Lung (tissue), 12 donors: Measurements from ENCODE around the gene DCTD. TPM values are rescaled to one million over a fixed set of nuclear protein-coding genes. Genes with fewer than 3 reads are reported as not detected.

Source experiments
- ATAC-seq: fragments of 200-7000 bp; cut with Tn5 transposase; one replicate; pipeline ENCODE4 v1.9.1; 2020; ENCODE audit warnings: moderate number of reproducible peaks; ENCODE audit not compliant: insufficient read depth, low FRiP score
- DNase-seq, 3 donors: peaks; one replicate each; pipeline ENCODE4 v3.0.0-alpha.2; 2013 to 2017
- H3K27ac ChIP-seq, 2 donors: one replicate each; pipeline ENCODE4 v1.5.1; 2013; ENCODE audit warnings: mild to moderate bottlenecking in 2 of 2, moderate library complexity in 2 of 2, control low read depth in 1 of 2, inconsistent platforms in 1 of 2, low read depth in 1 of 2, low read length in 1 of 2
- H3K27me3 ChIP-seq, 3 donors: one replicate each; pipeline ENCODE4 v1.5.1; 2013; ENCODE audit warnings: low read length in 2 of 3; ENCODE audit not compliant: control insufficient read depth in 3 of 3, insufficient read depth in 3 of 3
- H3K36me3 ChIP-seq, 4 donors: one replicate each; pipeline ENCODE4 v1.5.1; 2013; ENCODE audit warnings: low read length in 4 of 4, mild to moderate bottlenecking in 1 of 4, moderate library complexity in 1 of 4; ENCODE audit not compliant: control insufficient read depth in 4 of 4, insufficient read depth in 4 of 4
- H3K4me1 ChIP-seq, 5 donors: one replicate each; pipeline ENCODE4 v1.5.1; 2013; ENCODE audit warnings: low read length in 5 of 5, mild to moderate bottlenecking in 2 of 5, moderate library complexity in 1 of 5; ENCODE audit not compliant: control insufficient read depth in 5 of 5, insufficient read depth in 5 of 5
- H3K4me3 ChIP-seq: one replicate; pipeline ENCODE4 v1.5.1; 2013; ENCODE audit warnings: mild to moderate bottlenecking, control low read depth, moderate library complexity
- H3K9ac ChIP-seq, 2 donors: one replicate each; pipeline ENCODE4 v1.5.1; 2013; ENCODE audit warnings: low read length in 2 of 2, control low read depth in 1 of 2; ENCODE audit not compliant: insufficient read depth in 1 of 2
- H3K9me3 ChIP-seq, 4 donors: one replicate each; pipeline ENCODE4 v1.5.1; 2013; ENCODE audit warnings: low read length in 3 of 4, mild to moderate bottlenecking in 1 of 4, moderate library complexity in 1 of 4; ENCODE audit not compliant: control insufficient read depth in 4 of 4, insufficient read depth in 3 of 4
- WGBS, 2 donors: extraction: QIAGEN DNeasy Blood & Tissue Kit; methylation state at CpG; one replicate each; pipeline ENCODE4 v1.1.7; 2013; 5-methylcytosine and 5-hydroxymethylcytosine counted together
- polyA plus RNA-seq, 2 donors: library from polyadenylated mRNA; stranded (reverse); fragments of 200-250 nt; gene quantifications; one replicate each; pipeline ENCODE4 v1.2.1, GENCODE V29; 2013
- total RNA-seq, 2 donors: library from RNA; depleted of rRNA in 1 of 2; stranded (reverse); fragments of >200 nt in 1 of 2; gene quantifications; one replicate each; pipeline ENCODE4 v1.2.1, GENCODE V29; 2014 to 2021
- TF ChIP-seq, protein P1 (sequence below): IDR thresholded peaks from 2 replicates; pipeline ENCODE4 v1.5.1; 2012; ENCODE audit warnings: mild to moderate bottlenecking; ENCODE audit errors: control extremely low read depth, extremely low read depth
- donor health status: control.
- donor health status: control.
- donor health status: Bipolar disorder and iron deficiency.
- donor health status: healthy.
- donor health status: DM: yes; HTN: yes; CAD: no.

DCTD gene
- total and polyA plus RNA-seq, 4 donors: 52.6 to 80.4 (median 68.3) TPM

- H3K4me1 ChIP-seq: peaks cover 0 to 15% (median 3%) of the 10 kb centered on the region in 5 donors
- WGBS, 2 donors: 74 to 83% methylated on average over 3 of the region's 3 CpGs
- no peak overlapping the region for H3K9ac ChIP-seq
- peak in 2 of 3 donors; percentile 76 to 89 for DNase-seq
- H3K36me3 ChIP-seq: peaks cover 8 to 21% (median 17%) of the 10 kb centered on the region in 4 donors
- TF ChIP-seq, protein P1, sequence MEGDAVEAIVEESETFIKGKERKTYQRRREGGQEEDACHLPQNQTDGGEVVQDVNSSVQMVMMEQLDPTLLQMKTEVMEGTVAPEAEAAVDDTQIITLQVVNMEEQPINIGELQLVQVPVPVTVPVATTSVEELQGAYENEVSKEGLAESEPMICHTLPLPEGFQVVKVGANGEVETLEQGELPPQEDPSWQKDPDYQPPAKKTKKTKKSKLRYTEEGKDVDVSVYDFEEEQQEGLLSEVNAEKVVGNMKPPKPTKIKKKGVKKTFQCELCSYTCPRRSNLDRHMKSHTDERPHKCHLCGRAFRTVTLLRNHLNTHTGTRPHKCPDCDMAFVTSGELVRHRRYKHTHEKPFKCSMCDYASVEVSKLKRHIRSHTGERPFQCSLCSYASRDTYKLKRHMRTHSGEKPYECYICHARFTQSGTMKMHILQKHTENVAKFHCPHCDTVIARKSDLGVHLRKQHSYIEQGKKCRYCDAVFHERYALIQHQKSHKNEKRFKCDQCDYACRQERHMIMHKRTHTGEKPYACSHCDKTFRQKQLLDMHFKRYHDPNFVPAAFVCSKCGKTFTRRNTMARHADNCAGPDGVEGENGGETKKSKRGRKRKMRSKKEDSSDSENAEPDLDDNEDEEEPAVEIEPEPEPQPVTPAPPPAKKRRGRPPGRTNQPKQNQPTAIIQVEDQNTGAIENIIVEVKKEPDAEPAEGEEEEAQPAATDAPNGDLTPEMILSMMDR: no peak
- ATAC-seq: no peak
- no peaks in the 10 kb centered on the region for H3K27me3 ChIP-seq
- H3K27ac ChIP-seq: no peak overlapping the region
- H3K9me3 ChIP-seq: peaks cover 0 to 7% (median 1%) of the 10 kb centered on the region in 4 donors
- no peak overlapping the region for H3K4me3 ChIP-seq
These were observed 31.5 kb downstream of the DCTD start for GRCh38 chr4:182885738-182886077.

GRCh38 chr4:182885022-182885737 is 32.0 kb downstream of the DCTD start:
- peaks cover 0 to 7% (median 1%) of the 10 kb centered on the region in 4 donors for H3K9me3 ChIP-seq
- H3K4me1 ChIP-seq: peaks cover 3 to 21% (median 5%) of the 10 kb centered on the region in 5 donors
- no peak overlapping the region for H3K27ac ChIP-seq
- H3K9ac ChIP-seq: no peak overlapping the region
- no peak for DNase-seq
- H3K4me3 ChIP-seq: no peak overlapping the region
- no peak for ATAC-seq
- TF ChIP-seq, protein P1: no peak
- no peaks in the 10 kb centered on the region for H3K27me3 ChIP-seq
- H3K36me3 ChIP-seq: peaks cover 8 to 17% (median 13%) of the 10 kb centered on the region in 4 donors
- WGBS, 2 donors: 96 to 97% methylated on average over 3 of the region's 3 CpGs

GRCh38 chr4:182884040-182884439 is 33.1 kb downstream of the DCTD start:
- Histone ChIP-seq H3K27me3 (no peaks in the 10 kb centered on the region), H3K36me3 (peaks cover 8 to 13% (median 12%) of the 10 kb centered on the region in 4 donors), H3K27ac (no peak overlapping the region), H3K4me1 (peaks cover 3 to 24% (median 7%) of the 10 kb centered on the region in 5 donors), H3K4me3 (no peak overlapping the region), H3K9ac (no peak overlapping the region), H3K9me3 (peaks cover 0 to 7% (median 1%) of the 10 kb centered on the region in 4 donors)
- TF ChIP-seq, protein P1: no peak
- DNase-seq (peak in 2 of 3 donors; percentile 55 to 84), ATAC-seq (no peak)
- 89 to 91% methylated on average over 3 of the region's 3 CpGs for WGBS, 2 donors
